AG04449 (cell line): ENCODE data around the gene INTS4.

ENCODE experiments used
- CTCF ChIA-PET: fragments of 350-600 bp; formaldehyde crosslinking; extraction: SDS; loops from one replicate; lab custom pipeline; 2021; ENCODE audit warnings: antibody characterized with exemption; lab: Yijun Ruan, JAX
- POLR2A ChIA-PET: fragments of 400-600, 350-600 bp; formaldehyde crosslinking; extraction: SDS; loops from one replicate; lab custom pipeline; 2020; ENCODE audit warnings: antibody characterized with exemption, inconsistent platforms; lab: Yijun Ruan, JAX
- DNase-seq: peaks from one replicate; pipeline ENCODE4 v3.0.0-alpha.2; 2010; ENCODE audit warnings: low read depth, low spot score
- H3K4me3 ChIP-seq: 2 replicates; pipeline ENCODE4 v1.5.1; 2011; ENCODE audit warnings: low read depth, mild to moderate bottlenecking, control low read depth, low read length
- TF ChIP-seq, protein P1 (sequence below): IDR thresholded peaks from one replicate; pipeline ENCODE4 v1.5.1; 2011; ENCODE audit warnings: mild to moderate bottlenecking, moderate library complexity, low read length, control low read depth, inconsistent platforms; ENCODE audit not compliant: insufficient read depth; ENCODE audit errors: missing control alignments

Gene INTS4

DNA sequence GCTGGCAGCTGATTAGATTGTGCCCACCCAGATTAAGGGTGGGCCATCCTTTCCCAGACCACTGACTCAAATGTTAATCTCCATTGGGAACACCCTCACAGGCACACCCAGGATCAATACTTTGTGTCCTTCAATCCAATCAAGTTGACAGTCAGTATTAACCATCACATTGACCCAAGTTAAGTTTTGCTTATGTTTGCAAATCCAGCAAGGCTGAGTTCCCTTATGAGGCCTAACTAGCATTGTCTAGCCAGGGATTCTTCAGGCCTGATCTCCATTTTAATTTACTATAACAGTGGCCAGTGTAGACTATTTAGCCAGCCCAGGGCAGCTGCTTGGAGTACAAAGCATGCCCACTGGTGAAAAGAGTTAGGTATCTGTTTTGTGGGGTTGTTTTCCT is 30.9 kb upstream of the INTS4 start:
- H3K4me3 ChIP-seq: no peak overlapping the region
- ChIA-PET POLR2A (no interaction called here), CTCF (no interaction called here)
- DNase-seq: no peak
- TF ChIP-seq, protein P1, sequence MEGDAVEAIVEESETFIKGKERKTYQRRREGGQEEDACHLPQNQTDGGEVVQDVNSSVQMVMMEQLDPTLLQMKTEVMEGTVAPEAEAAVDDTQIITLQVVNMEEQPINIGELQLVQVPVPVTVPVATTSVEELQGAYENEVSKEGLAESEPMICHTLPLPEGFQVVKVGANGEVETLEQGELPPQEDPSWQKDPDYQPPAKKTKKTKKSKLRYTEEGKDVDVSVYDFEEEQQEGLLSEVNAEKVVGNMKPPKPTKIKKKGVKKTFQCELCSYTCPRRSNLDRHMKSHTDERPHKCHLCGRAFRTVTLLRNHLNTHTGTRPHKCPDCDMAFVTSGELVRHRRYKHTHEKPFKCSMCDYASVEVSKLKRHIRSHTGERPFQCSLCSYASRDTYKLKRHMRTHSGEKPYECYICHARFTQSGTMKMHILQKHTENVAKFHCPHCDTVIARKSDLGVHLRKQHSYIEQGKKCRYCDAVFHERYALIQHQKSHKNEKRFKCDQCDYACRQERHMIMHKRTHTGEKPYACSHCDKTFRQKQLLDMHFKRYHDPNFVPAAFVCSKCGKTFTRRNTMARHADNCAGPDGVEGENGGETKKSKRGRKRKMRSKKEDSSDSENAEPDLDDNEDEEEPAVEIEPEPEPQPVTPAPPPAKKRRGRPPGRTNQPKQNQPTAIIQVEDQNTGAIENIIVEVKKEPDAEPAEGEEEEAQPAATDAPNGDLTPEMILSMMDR: no peak

DNA sequence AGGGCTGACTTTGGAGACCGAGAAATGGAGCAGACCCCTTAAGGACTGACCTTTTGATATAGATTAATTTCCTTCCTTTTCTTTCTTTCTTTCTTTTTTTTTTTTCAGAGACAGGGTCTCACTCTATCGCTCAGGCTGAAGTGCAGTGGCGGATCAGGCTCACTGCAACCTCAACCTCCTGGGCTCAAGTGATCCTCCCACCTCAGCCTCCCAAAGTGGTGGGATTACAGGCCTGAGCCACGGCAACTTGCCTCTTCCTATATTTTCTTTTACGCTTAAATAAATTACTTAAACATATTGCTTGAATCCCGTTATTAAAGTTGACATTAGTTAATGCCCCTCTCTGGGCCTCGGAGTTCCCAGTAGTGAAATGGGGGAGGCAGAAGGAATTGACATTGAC is 29.0 kb upstream of the INTS4 start:
- POLR2A ChIA-PET: no interaction called here

GRCh38 chr11:78022397-78023396 is 28.2 kb upstream of the INTS4 start, which contains the start of gene KCTD14:
TSS of gene KCTD14 (minus strand) at chr11:78023276. CDS start at chr11:78023249, 27 bp downstream.
- ChIA-PET CTCF (interaction anchor here (0.6 to 2.2 kb wide), 2 partner anchors 23 kb away, joined by 4 to 13 read pairs; no protein-coding TSS in a partner anchor), POLR2A (no interaction called here)

More for the DNA sequence above, 29.0 kb upstream of the INTS4 start:
- CTCF ChIA-PET: no interaction called here
- DNase-seq: no peak
- H3K4me3 ChIP-seq: peak overlapping the region; percentile 55
- TF ChIP-seq, protein P1: no peak

DNA sequence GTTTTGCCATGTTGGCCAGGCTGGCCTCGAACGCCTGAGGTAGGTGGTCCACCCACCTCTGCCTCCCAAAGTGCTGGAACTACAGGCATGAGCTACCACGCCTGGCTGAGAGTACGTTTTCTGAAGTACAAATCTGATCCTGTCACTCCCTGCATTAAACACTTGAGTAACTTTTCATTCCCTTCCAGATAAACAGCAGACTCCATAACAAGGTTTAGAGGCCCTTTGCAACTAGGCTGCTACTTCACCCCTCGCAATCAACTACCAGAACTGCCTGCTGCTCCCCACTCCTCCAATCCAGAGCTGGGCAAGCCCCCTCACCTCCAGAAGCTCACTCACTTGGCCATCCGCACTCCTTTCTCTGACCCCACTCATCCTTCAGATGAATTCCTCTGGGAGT is 27.1 kb upstream of the INTS4 start:
- CTCF ChIA-PET: interaction anchor here (1.1 to 2.2 kb wide), 4 partner anchors 10 to 27 kb away, joined by 4 to 13 read pairs (median 6); no protein-coding TSS in a partner anchor
- DNase-seq: no peak
- H3K4me3 ChIP-seq: no peak overlapping the region
- POLR2A ChIA-PET: no interaction called here
- TF ChIP-seq, protein P1: no peak

More at GRCh38 chr11:78022397-78023396, 28.2 kb upstream of the INTS4 start, which contains the start of gene KCTD14:
- TF ChIP-seq, protein P1: no peak
- peak within 1 kb of the TSS; percentile 55 for H3K4me3 ChIP-seq
- no peak for DNase-seq

DNA sequence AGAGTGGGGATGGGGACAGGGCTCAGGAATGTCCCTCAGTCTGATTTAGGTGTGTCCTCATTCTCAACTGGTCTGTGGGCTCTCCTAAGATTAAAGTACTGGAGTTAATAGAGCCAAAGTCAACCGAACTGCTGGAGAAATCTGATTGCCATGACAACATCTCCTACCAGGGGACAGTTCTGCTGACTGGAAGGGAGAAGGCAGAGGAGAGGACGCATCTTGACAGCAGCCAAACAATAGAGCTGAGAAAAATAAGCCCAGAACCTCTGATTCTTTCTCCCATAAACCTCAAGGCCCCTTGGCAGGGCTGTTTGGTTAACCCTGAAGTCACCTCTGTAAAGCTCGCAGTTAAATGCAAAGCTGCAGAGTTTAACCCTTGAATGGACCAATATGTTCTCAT is 25.8 kb upstream of the INTS4 start:
- ChIA-PET CTCF (interaction anchor here (0.9 to 2.2 kb wide), 4 partner anchors 11 to 26 kb away, joined by 4 to 13 read pairs (median 6); no protein-coding TSS in a partner anchor), POLR2A (no interaction called here)
- no peak overlapping the region for H3K4me3 ChIP-seq
- no peak for DNase-seq
- TF ChIP-seq, protein P1: no peak

GRCh38 chr11:78019808-78020207 is 25.3 kb upstream of the INTS4 start:
- TF ChIP-seq, protein P1: no peak
- H3K4me3 ChIP-seq: no peak overlapping the region
- no peak for DNase-seq
- ChIA-PET CTCF (interaction anchor here (1.5 kb wide), 1 partner anchor 21 kb away, joined by 9 read pairs; no protein-coding TSS in a partner anchor), POLR2A (no interaction called here)
